NCI-H446 (cell line): ENCODE measurements around the gene PPP2R5D.
"Not testable (repeated sequence)": the region's sequence is repeated elsewhere in the genome, so short reads cannot be mapped to it uniquely, and the experiment has no call there.

Source experiments
- DNase-seq, 2 experiments: peaks; one replicate each; lab custom pipeline; 2025; lab: John Stamatoyannopoulos, UW

Gene PPP2R5D

GRCh38 chr6:42996513-42996912, 12.1 kb downstream of the PPP2R5D start:
- DNase-seq = no peak

GRCh38 chr6:42998205-42998604, 13.8 kb downstream of the PPP2R5D start:
- not testable (repeated sequence) for DNase-seq

- DNase-seq = no peak
Measured at GRCh38 chr6:43001843-43002242, 17.5 kb downstream of the PPP2R5D start.

- no peak for DNase-seq
Measured at GRCh38 chr6:43005844-43006243, 21.5 kb downstream of the PPP2R5D start.

GRCh38 chr6:43006251-43006650, 21.9 kb downstream of the PPP2R5D start:
- DNase-seq = no peak

- DNase-seq = no peak
Measured at GRCh38 chr6:43007126-43007525, 22.8 kb downstream of the PPP2R5D start.

GRCh38 chr6:43009124-43009523, 24.8 kb downstream of the PPP2R5D start:
- peak in 1 of 2 experiments; percentile 6 for DNase-seq

- no peak for DNase-seq
Measured at GRCh38 chr6:43011207-43011606, 26.8 kb downstream of the PPP2R5D start.

- no peak for DNase-seq
Measured at GRCh38 chr6:43012364-43012763, 28.0 kb downstream of the PPP2R5D start.

- peak in 1 of 2 experiments; percentile 53 for DNase-seq
Measured at GRCh38 chr6:43013097-43013842, 28.9 kb downstream of the PPP2R5D start.

- peak; percentile 99 for DNase-seq
Measured at GRCh38 chr6:43013843-43014433, 29.6 kb downstream of the PPP2R5D start, which contains the start of the genes KLHDC3 and MEA1. Gene KLHDC3 (plus strand): TSS chr6:43014249. CDS start chr6:43017193, 2,944 bp downstream. Gene MEA1 (minus strand): TSS chr6:43013946. CDS start chr6:43013813, 133 bp downstream.

GRCh38 chr6:43014434-43014909, 30.1 kb downstream of the PPP2R5D start:
- DNase-seq = no peak

- DNase-seq = no peak
Measured at GRCh38 chr6:43016176-43016942, 32.0 kb downstream of the PPP2R5D start.

- no peak for DNase-seq
Measured at GRCh38 chr6:43016943-43017334, 32.6 kb downstream of the PPP2R5D start.

GRCh38 chr6:43019152-43019551, 34.8 kb downstream of the PPP2R5D start:
- no peak for DNase-seq

GRCh38 chr6:43020052-43020705, 35.8 kb downstream of the PPP2R5D start:
- DNase-seq = no peak

GRCh38 chr6:43020847-43021246, 36.5 kb downstream of the PPP2R5D start:
- no peak for DNase-seq

- DNase-seq = peak; percentile 40 to 82
Measured at GRCh38 chr6:43021270-43022047, 37.1 kb downstream of the PPP2R5D start, which contains the start of gene RRP36. Gene RRP36 (plus strand): TSS chr6:43021623. CDS start chr6:43021655, 32 bp downstream.

- no peak for DNase-seq
Measured at GRCh38 chr6:43024436-43024835, 40.1 kb downstream of the PPP2R5D start.

- no peak for DNase-seq
Measured at GRCh38 chr6:43026365-43026764, 42.0 kb downstream of the PPP2R5D start.

GRCh38 chr6:43029120-43029519, 44.8 kb downstream of the PPP2R5D start:
- no peak for DNase-seq
